A549 (cell line): Measurements from ENCODE around the gene SPP1. TPM values are rescaled to one million over a fixed set of nuclear protein-coding genes. Genes with fewer than 3 reads are reported as not detected.

Source experiments
- ATAC-seq, 2 experiments: fragments of 200-7000 bp in 1 of 2; fragments of >200 bp in 1 of 2; cut with Nextera tagmentation in 1 of 2; cut with Tn5 transposase in 1 of 2; 3 replicates each; pipeline versions ENCODE4 v1.8.0 to v1.9.1; 2018 to 2020; ENCODE audit warnings: mild to moderate bottlenecking in 1 of 2, moderate library complexity in 1 of 2
- CTCF ChIA-PET: fragments of 300-600 bp; sonication (Branson Sonifier 250); formaldehyde crosslinking; extraction: SDS; loops from one replicate; lab custom pipeline; 2021; ENCODE audit warnings: antibody characterized with exemption, inconsistent platforms; lab: Yijun Ruan, JAX
- POLR2A ChIA-PET: fragments of 350-600 bp; formaldehyde crosslinking; extraction: SDS; loops from one replicate; lab custom pipeline; 2021; ENCODE audit warnings: antibody characterized with exemption, inconsistent platforms; lab: Yijun Ruan, JAX
- DNase-seq, 2 experiments: peaks; one replicate each; pipeline versions ENCODE4 v3.0.0 to v3.0.0-alpha.2; 2011 to 2016; ENCODE audit warnings: low read depth in 1 of 2, low spot score in 1 of 2
- FAIRE-seq: peaks from 2 replicates; lab custom pipeline; 2011; peaks lifted over from hg19 to GRCh38; lab: Jason Lieb, UNC
- H3K27ac ChIP-seq, 2 experiments: fragments of >200 bp; sonication (Bioruptor Twin); formaldehyde crosslinking; 3 replicates each; pipeline ENCODE4 v1.5.1; 2016 to 2017
- H3K4me1 ChIP-seq: fragments of >200 bp; sonication (Bioruptor Twin); formaldehyde crosslinking; 3 replicates; pipeline ENCODE4 v1.6.1; 2016
- H3K4me2 ChIP-seq: fragments of >200 bp; sonication (Bioruptor Twin); formaldehyde crosslinking; 3 replicates; pipeline ENCODE4 v1.6.1; 2016
- H3K4me3 ChIP-seq: fragments of >200 bp; sonication (Bioruptor Twin); formaldehyde crosslinking; 3 replicates; pipeline ENCODE4 v1.5.1; 2016
- H3K9me3 ChIP-seq: fragments of >200 bp; sonication (Bioruptor Twin); formaldehyde crosslinking; 3 replicates; pipeline ENCODE4 v1.6.1; 2016
- BHLHE40 ChIP-seq: IDR thresholded peaks from 2 replicates; pipeline ENCODE4 v1.6.1; 2012; ENCODE audit warnings: low read depth, low read length, inconsistent platforms
- CBX8 ChIP-seq: fragments of 200-600 bp; sonication (generic); IDR thresholded peaks from 2 replicates; pipeline ENCODE4 v1.6.1; 2016
- CHD2 ChIP-seq: fragments of 150-350 bp; IDR thresholded peaks from 2 replicates; pipeline ENCODE4 v1.6.1; 2014; ENCODE audit warnings: low read length; ENCODE audit not compliant: partially characterized antibody
- CHD4 ChIP-seq: fragments of 200-600 bp; sonication (generic); IDR thresholded peaks from 2 replicates; pipeline ENCODE4 v1.6.1; 2016; ENCODE audit warnings: antibody characterized with exemption, mild to moderate bottlenecking, borderline replicate concordance
- CTCF ChIP-seq: fragments of >200 bp; sonication (Bioruptor Twin); formaldehyde crosslinking; IDR thresholded peaks from 3 replicates; pipeline ENCODE4 v1.5.1; 2016
- EHF ChIP-seq: fragments of 250-450 bp; sonication (Bioruptor Pico); IDR thresholded peaks from 2 replicates; pipeline ENCODE4 v1.5.0; 2020; ENCODE audit warnings: mild to moderate bottlenecking
- EHMT2 ChIP-seq: fragments of 200-600 bp; sonication (generic); IDR thresholded peaks from 2 replicates; pipeline ENCODE4 v1.6.1; 2016; ENCODE audit warnings: antibody characterized with exemption, low read depth, mild to moderate bottlenecking, moderate library complexity
- ESRRA ChIP-seq: fragments of 150-350 bp; IDR thresholded peaks from 2 replicates; pipeline ENCODE4 v1.6.1; 2014; ENCODE audit warnings: mild to moderate bottlenecking, low read length, borderline replicate concordance
- FOSB ChIP-seq: fragments of 250-450 bp; sonication (Bioruptor Pico); IDR thresholded peaks from 2 replicates; pipeline ENCODE4 v1.5.0; 2020; ENCODE audit warnings: mild to moderate bottlenecking, moderate library complexity
- HES2 ChIP-seq: fragments of >200 bp; sonication (Bioruptor Twin); formaldehyde crosslinking; IDR thresholded peaks from 2 replicates; pipeline ENCODE4 v1.6.1; 2016
- HOXA7 ChIP-seq: fragments of 250-450 bp; sonication (Bioruptor Pico); IDR thresholded peaks from 2 replicates; pipeline ENCODE4 v1.5.0; 2020; ENCODE audit warnings: mild to moderate bottlenecking, moderate library complexity
- HOXB13 ChIP-seq: fragments of 250-450 bp; sonication (Bioruptor Pico); IDR thresholded peaks from 2 replicates; pipeline ENCODE4 v1.5.0; 2020; ENCODE audit warnings: low read depth, mild to moderate bottlenecking, moderate library complexity
- HOXB5 ChIP-seq: fragments of 250-450 bp; sonication (Bioruptor Pico); IDR thresholded peaks from 2 replicates; pipeline ENCODE4 v1.5.0; 2020; ENCODE audit warnings: mild to moderate bottlenecking, moderate library complexity
- JUNB ChIP-seq: fragments of >200 bp; sonication (Bioruptor Twin); formaldehyde crosslinking; IDR thresholded peaks from 2 replicates; pipeline ENCODE4 v1.6.1; 2016
- KDM1A ChIP-seq: fragments of 200-600 bp; sonication (generic); IDR thresholded peaks from 2 replicates; pipeline ENCODE4 v1.6.1; 2016; ENCODE audit warnings: low read depth, mild to moderate bottlenecking
- MAFK ChIP-seq: fragments of 450-650 bp; IDR thresholded peaks from 2 replicates; pipeline ENCODE4 v1.6.1; 2014; ENCODE audit not compliant: partially characterized antibody
- MYC ChIP-seq: IDR thresholded peaks from 2 replicates; pipeline ENCODE4 v1.6.1; 2012; ENCODE audit warnings: mild to moderate bottlenecking, inconsistent platforms, low read length, improper control_type of control experiment, borderline replicate concordance
- NFE2L2 ChIP-seq: fragments of 150-350 bp; conservative IDR thresholded peaks from 2 replicates; pipeline ENCODE4 v1.6.1; 2014; ENCODE audit warnings: low read length
- POLR2A ChIP-seq: IDR thresholded peaks from 2 replicates; pipeline ENCODE4 v1.6.1; 2012; ENCODE audit warnings: mild to moderate bottlenecking, low read length
- POLR2AphosphoS2 ChIP-seq: conservative IDR thresholded peaks from 2 replicates; pipeline ENCODE4 v1.6.1; 2012; ENCODE audit warnings: low read length, improper control_type of control experiment, inconsistent platforms
- RAD21 ChIP-seq, 2 experiments: fragments of >200 bp in 1 of 2; sonication (Bioruptor Twin) in 1 of 2; formaldehyde crosslinking in 1 of 2; IDR thresholded peaks in 1 of 2; conservative IDR thresholded peaks in 1 of 2; 2 replicates in 1 of 2; 3 replicates in 1 of 2; pipeline ENCODE4 v1.6.1; 2012 to 2018; ENCODE audit warnings: inconsistent platforms in 1 of 2
- RARB ChIP-seq: fragments of 250-450 bp; sonication (Bioruptor Pico); IDR thresholded peaks from 2 replicates; pipeline ENCODE4 v1.8.0; 2021; ENCODE audit warnings: mild to moderate bottlenecking, moderate library complexity
- RFX5 ChIP-seq: fragments of 450-650 bp; IDR thresholded peaks from 2 replicates; pipeline ENCODE4 v1.7.1; 2014; ENCODE audit warnings: antibody characterized with exemption, mild to moderate bottlenecking, moderate library complexity
- RNF2 ChIP-seq: fragments of 200-600 bp; sonication (generic); IDR thresholded peaks from 2 replicates; pipeline ENCODE4 v1.6.1; 2016; ENCODE audit warnings: low read depth, mild to moderate bottlenecking, antibody characterized with exemption, moderate library complexity, borderline replicate concordance
- TP53 ChIP-seq: fragments of 250-450 bp; sonication (Bioruptor Pico); IDR thresholded peaks from 2 replicates; pipeline ENCODE4 v1.5.0; 2021; ENCODE audit warnings: mild to moderate bottlenecking, moderate library complexity
- ZC3H11A ChIP-seq: fragments of 450-650 bp; IDR thresholded peaks from 2 replicates; pipeline ENCODE4 v1.6.1; 2014; ENCODE audit warnings: antibody characterized with exemption, mild to moderate bottlenecking
- ZSCAN20 ChIP-seq: fragments of 250-450 bp; sonication (Bioruptor Pico); IDR thresholded peaks from 2 replicates; pipeline ENCODE4 v1.8.0; 2022; ENCODE audit warnings: mild to moderate bottlenecking, moderate library complexity
- WGBS: methylation state at CpG from one replicate; pipeline ENCODE4 v1.1.6; 2017; ENCODE audit errors: missing lambda C conversion rate; 5-methylcytosine and 5-hydroxymethylcytosine counted together
- polyA plus RNA-seq, 4 experiments: library from polyadenylated mRNA; depleted of rRNA in 3 of 4; stranded (reverse); fragments of >200 nt; fragmentation: RNase III in 1 of 4; extraction: RNeasy Plus Mini Kit Qiagen cat#74134 plus additional on column Dnase treatment in 1 of 4; gene quantifications; 2 replicates in 3 of 4; 3 replicates in 1 of 4; pipeline ENCODE4 v1.2.3, GENCODE V29; 2011 to 2017
- TF ChIP-seq, protein P1 (sequence below): fragments of 200-600 bp; sonication (generic); IDR thresholded peaks from 2 replicates; pipeline ENCODE4 v1.6.1; 2016; ENCODE audit warnings: antibody characterized with exemption, mild to moderate bottlenecking, moderate library complexity

SPP1 gene
- polyA plus RNA-seq, 2 of the 4 experiments (the other 2 are of a cell fraction) = 226 to 415 TPM

GRCh38 chr4:87982446-87983010, 7.0 kb downstream of the SPP1 start:
- CTCF ChIA-PET = no interaction called here
- 82% methylated on average over 9 of the region's 13 CpGs for WGBS
- ATAC-seq = no peak
- Histone ChIP-seq H3K4me3 (no peak overlapping the region), H3K27ac (no peak overlapping the region), H3K4me2 (no peak overlapping the region), H3K9me3 (no peaks in the 10 kb centered on the region), H3K4me1 (peaks cover 19% of the 10 kb centered on the region)
- no peak for DNase-seq
- TF ChIP-seq RAD21 (conservative IDR thresholded peaks at IDR 0.05 in 1 of 2, IDR thresholded peaks at IDR 0.05 in 1 of 2) = no peak
- no peak for TF ChIP-seq HOXB13 (CRISPR knock-in tag)
- no peak for TF ChIP-seq NFE2L2
- TF ChIP-seq ZSCAN20 (CRISPR knock-in tag) = no peak
- no peak for TF ChIP-seq KDM1A
- TF ChIP-seq POLR2AphosphoS2 = no peak
- POLR2A ChIA-PET = no interaction called here
- FAIRE-seq = no peak

GRCh38 chr4:87983996-87984395, 8.5 kb downstream of the SPP1 start:
- TF ChIP-seq ESRRA (no peak), MAFK (no peak), POLR2AphosphoS2 (no peak)

DNA sequence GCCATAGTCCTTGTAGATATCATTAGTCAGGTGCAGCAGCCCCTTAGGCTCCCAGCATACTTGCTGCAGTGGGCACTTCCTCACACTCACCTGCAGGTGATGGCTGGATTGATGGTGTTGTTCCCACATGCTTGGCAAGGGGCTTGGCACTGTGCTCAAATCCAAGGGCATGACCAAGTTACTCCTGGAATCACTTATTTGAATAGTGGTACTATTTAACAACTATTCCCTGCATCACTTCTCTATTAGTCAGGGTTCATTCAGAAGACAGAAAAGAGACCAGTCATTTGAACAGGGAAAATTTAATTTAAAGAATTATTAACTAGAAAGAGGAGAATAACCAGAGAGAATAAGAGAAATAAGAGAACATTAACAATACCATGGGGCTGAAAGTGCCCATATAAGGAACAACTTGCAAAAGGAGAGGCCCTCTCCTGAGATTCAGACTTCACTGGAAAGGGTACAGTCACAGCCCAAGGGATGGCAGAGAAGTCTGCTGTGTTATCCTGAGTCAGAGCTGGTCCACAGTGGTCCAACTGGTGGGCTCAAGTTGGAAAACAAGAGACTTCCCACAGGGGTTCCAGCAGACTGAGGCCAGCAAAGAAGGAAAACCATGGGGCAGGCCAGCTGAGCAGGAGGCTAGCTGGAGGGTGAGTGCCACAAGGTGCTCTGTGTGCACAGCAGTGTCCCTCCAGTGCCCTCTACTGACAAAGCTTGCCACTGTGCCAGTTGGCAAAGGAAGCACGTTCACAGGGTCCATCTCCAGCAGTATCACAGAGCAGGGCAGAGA, 9.8 kb downstream of the SPP1 start:
- Histone ChIP-seq H3K4me3 (no peak overlapping the region), H3K27ac (peak overlapping the region; percentile 21 to 73; a peak in 3 of 6 replicates), H3K4me1 (peaks cover 6% of the 10 kb centered on the region; the same call in 1 of the 3 replicates), H3K4me2 (0 out of 3 replicates have a peak overlapping the region, but pooled peaks have one; percentile 19), H3K9me3 (no peaks in the 10 kb centered on the region)
- no peak for FAIRE-seq
- ChIA-PET CTCF (interaction anchor here (0.5 to 2.1 kb wide), 23 partner anchors 9 to 467 kb away, joined by 3 to 20 read pairs (median 3); partner anchors contain the start of gene SPP1), POLR2A (interaction anchor here (0.6 kb wide), 1 partner anchor 631 kb away, joined by 10 read pairs; no protein-coding TSS in a partner anchor)
- peak; percentile 44 to 74 for DNase-seq
- ATAC-seq = peak; percentile 100
- no CpG with 5 or more reads among the region's 1 CpG for WGBS
- TF ChIP-seq RARB (CRISPR knock-in tag) (no peak), HOXA7 (no peak), EHMT2 (no peak), HOXB13 (CRISPR knock-in tag) (no peak), JUNB (no peak), CHD2 (no peak), BHLHE40 (no peak), HES2 (no peak), CBX8 (no peak), RFX5 (no peak), FOSB (CRISPR knock-in tag) (no peak), EHF (CRISPR knock-in tag) (no peak), TP53 (CRISPR knock-in tag) (no peak), CTCF (peak; percentile 73), MYC (no peak), CHD4 (no peak), ZC3H11A (no peak), POLR2AphosphoS2 (no peak), RNF2 (no peak), HOXB5 (CRISPR knock-in tag) (no peak), POLR2A (no peak)
- TF ChIP-seq, protein P1, sequence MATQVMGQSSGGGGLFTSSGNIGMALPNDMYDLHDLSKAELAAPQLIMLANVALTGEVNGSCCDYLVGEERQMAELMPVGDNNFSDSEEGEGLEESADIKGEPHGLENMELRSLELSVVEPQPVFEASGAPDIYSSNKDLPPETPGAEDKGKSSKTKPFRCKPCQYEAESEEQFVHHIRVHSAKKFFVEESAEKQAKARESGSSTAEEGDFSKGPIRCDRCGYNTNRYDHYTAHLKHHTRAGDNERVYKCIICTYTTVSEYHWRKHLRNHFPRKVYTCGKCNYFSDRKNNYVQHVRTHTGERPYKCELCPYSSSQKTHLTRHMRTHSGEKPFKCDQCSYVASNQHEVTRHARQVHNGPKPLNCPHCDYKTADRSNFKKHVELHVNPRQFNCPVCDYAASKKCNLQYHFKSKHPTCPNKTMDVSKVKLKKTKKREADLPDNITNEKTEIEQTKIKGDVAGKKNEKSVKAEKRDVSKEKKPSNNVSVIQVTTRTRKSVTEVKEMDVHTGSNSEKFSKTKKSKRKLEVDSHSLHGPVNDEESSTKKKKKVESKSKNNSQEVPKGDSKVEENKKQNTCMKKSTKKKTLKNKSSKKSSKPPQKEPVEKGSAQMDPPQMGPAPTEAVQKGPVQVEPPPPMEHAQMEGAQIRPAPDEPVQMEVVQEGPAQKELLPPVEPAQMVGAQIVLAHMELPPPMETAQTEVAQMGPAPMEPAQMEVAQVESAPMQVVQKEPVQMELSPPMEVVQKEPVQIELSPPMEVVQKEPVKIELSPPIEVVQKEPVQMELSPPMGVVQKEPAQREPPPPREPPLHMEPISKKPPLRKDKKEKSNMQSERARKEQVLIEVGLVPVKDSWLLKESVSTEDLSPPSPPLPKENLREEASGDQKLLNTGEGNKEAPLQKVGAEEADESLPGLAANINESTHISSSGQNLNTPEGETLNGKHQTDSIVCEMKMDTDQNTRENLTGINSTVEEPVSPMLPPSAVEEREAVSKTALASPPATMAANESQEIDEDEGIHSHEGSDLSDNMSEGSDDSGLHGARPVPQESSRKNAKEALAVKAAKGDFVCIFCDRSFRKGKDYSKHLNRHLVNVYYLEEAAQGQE = no peak

More at GRCh38 chr4:87983996-87984395, 8.5 kb downstream of the SPP1 start:
- FAIRE-seq (no peak), ATAC-seq (no peak), DNase-seq (no peak)
- Histone ChIP-seq H3K4me2 (no peak overlapping the region), H3K4me3 (no peak overlapping the region), H3K27ac (no peak overlapping the region), H3K4me1 (peaks cover 12% of the 10 kb centered on the region; the same call in 2 of the 3 replicates), H3K9me3 (no peaks in the 10 kb centered on the region)
- CTCF ChIA-PET = no interaction called here
- WGBS = 88% methylated on average over 2 of the region's 2 CpGs
- POLR2A ChIA-PET = no interaction called here
